Adrenal gland (tissue), 12 donors: ENCODE measurements around the gene ZFR. TPM values are rescaled to one million over a fixed set of nuclear protein-coding genes. Genes with fewer than 3 reads are reported as not detected.

Source experiments
- DNase-seq, 7 donors: peaks; one replicate each; pipeline ENCODE4 v3.0.0-alpha.2; 2019 to 2020
- H3K27ac ChIP-seq, 5 donors: fragments of 200-600 bp; sonication (generic) in 4 of 5; 1 replicate in 3 of 5; 2 replicates in 2 of 5; pipeline versions ENCODE4 v1.5.1 to v1.8.0; 2016 to 2020; ENCODE audit warnings: mild to moderate bottlenecking in 1 of 5
- H3K27me3 ChIP-seq: fragments of 200-600 bp; 2 replicates; pipeline ENCODE4 v1.8.0; 2021
- H3K36me3 ChIP-seq, 2 donors: fragments of 200-600 bp; replicated peaks in 1 of 2; 1 replicate in 1 of 2; 2 replicates in 1 of 2; pipeline versions ENCODE4 v1.5.1 to v1.8.0; 2018 to 2022
- H3K4me1 ChIP-seq, 2 donors: fragments of 200-600 bp; replicated peaks in 1 of 2; 1 replicate in 1 of 2; 2 replicates in 1 of 2; pipeline versions ENCODE4 v1.5.1 to v1.8.0; 2018 to 2021
- H3K4me3 ChIP-seq, 4 donors: fragments of 200-600 bp; sonication (generic) in 3 of 4; one replicate each; pipeline ENCODE4 v1.5.1; 2016 to 2018
- H3K9me3 ChIP-seq, 3 donors: fragments of 200-600 bp; sonication (generic) in 1 of 3; replicated peaks in 1 of 3; 1 replicate in 2 of 3; 2 replicates in 1 of 3; pipeline versions ENCODE4 v1.5.1 to v1.8.0; 2016 to 2021
- CTCF ChIP-seq, 6 experiments: fragments of 450-650 bp in 4 of 6; fragments of 200-600 bp in 2 of 6; sonication (generic) in 1 of 6; IDR thresholded peaks; 1 replicate in 5 of 6; 2 replicates in 1 of 6; pipeline versions ENCODE4 v1.5.1 to v1.8.0; 2016 to 2021; ENCODE audit warnings: antibody characterized with exemption in 6 of 6, mild to moderate bottlenecking in 2 of 6, moderate library complexity in 1 of 6
- POLR2A ChIP-seq, 2 donors: fragments of 450-650 bp; IDR thresholded peaks; one replicate each; pipeline ENCODE4 v1.6.1; 2017; ENCODE audit warnings: antibody characterized with exemption in 2 of 2, mild to moderate bottlenecking in 2 of 2, moderate library complexity in 1 of 2
- WGBS, 4 donors: extraction: QIAGEN DNeasy Blood & Tissue Kit in 2 of 4; methylation state at CpG; one replicate each; pipeline versions ENCODE4 v1.1.5 to v1.1.7; 2013 to 2017; 5-methylcytosine and 5-hydroxymethylcytosine counted together
- intact Hi-C, 2 donors: fragments of 100-400 bp; cut with DNase I; formaldehyde crosslinking; loops; one replicate each; pipeline versions ENCODE4 v1.14.1 to v1.15.0; 2022 to 2023
- polyA plus RNA-seq, 3 donors: library from polyadenylated mRNA; stranded (reverse); fragments of 200-250 nt in 2 of 3; fragments of 350-450 nt in 1 of 3; fragmentation: Illumina TruSeq in 1 of 3; extraction: RNeasy Lipid Tissue Mini Kit (QIAGEN cat#74804) in 1 of 3; gene quantifications; one replicate each; pipeline ENCODE4 v1.2.3, GENCODE V29; 2013 to 2014
- total RNA-seq, 9 donors: library from RNA; depleted of rRNA in 4 of 9; stranded (reverse); fragments of >200 nt in 4 of 9; fragments of 120-200 nt in 1 of 9; fragmentation: NEBNext Ultra II Directional in 1 of 9; extraction: Animal tissue kit (Norgen Biotek cat#: 25700) in 1 of 9; gene quantifications; one replicate each; pipeline versions ENCODE4 v1.1.0 to v1.2.4, GENCODE V29; 2013 to 2023
- donor health status: healthy with polysubstance abuse.
- donor health status: Bipolar disorder and iron deficiency.
- donor health status: DM: yes; HTN: yes; CAD: no.
- donor health status: DM: no; HTN: no; CAD: no.
- donor health status: DM: no; HTN: no; CAD: no.
- donor health status: DM: yes; HTN: yes; CAD: no.

Gene ZFR
- total and polyA plus RNA-seq, 12 donors, result 29.4 to 154 (median 72.7) TPM

GRCh38 chr5:32450952-32451351 lies 6.4 kb upstream of the ZFR start:
- 46 to 86% (median 56%) methylated on average over 1 of the region's 1 CpG for WGBS, 4 donors

GRCh38 chr5:32449262-32449661 lies 4.7 kb upstream of the ZFR start:
- DNase-seq, result no peak
- Histone ChIP-seq H3K36me3 (no peaks in the 10 kb centered on the region), H3K27me3 (no peaks in the 10 kb centered on the region), H3K4me3 (no peak overlapping the region), H3K9me3 (no peaks in the 10 kb centered on the region), H3K27ac (no peak overlapping the region), H3K4me1 (peaks cover 0 to 5% of the 10 kb centered on the region in 2 donors)
- TF ChIP-seq CTCF (IDR thresholded peaks at IDR 0.05) (no peak), POLR2A (IDR thresholded peaks at IDR 0.05) (no peak)
- 40 to 75% (median 57%) methylated on average over 1 to 2 of the region's 2 CpGs for WGBS, 4 donors
- intact Hi-C loops, result no loop called here

More at GRCh38 chr5:32450952-32451351, 6.4 kb upstream of the ZFR start:
- no peak for DNase-seq
- Histone ChIP-seq H3K4me3 (no peak overlapping the region), H3K4me1 (no peaks in the 10 kb centered on the region), H3K9me3 (no peaks in the 10 kb centered on the region), H3K27me3 (no peaks in the 10 kb centered on the region), H3K36me3 (no peaks in the 10 kb centered on the region), H3K27ac (no peak overlapping the region)
- intact Hi-C loops, result no loop called here
- TF ChIP-seq POLR2A (IDR thresholded peaks at IDR 0.05), result no peak
- no peak for TF ChIP-seq CTCF (IDR thresholded peaks at IDR 0.05)

GRCh38 chr5:32446630-32447029 lies 2.1 kb upstream of the ZFR start:
- H3K4me3 ChIP-seq, result no peak overlapping the region
- H3K9me3 ChIP-seq, result no peaks in the 10 kb centered on the region
- 82 to 93% (median 88%) methylated on average over 5 of the region's 5 CpGs for WGBS, 4 donors
- TF ChIP-seq CTCF (IDR thresholded peaks at IDR 0.05) (no peak), POLR2A (IDR thresholded peaks at IDR 0.05) (no peak)
- intact Hi-C loops, result no loop called here
- H3K27ac ChIP-seq, result no peak overlapping the region
- DNase-seq, result no peak
- no peaks in the 10 kb centered on the region for H3K27me3 ChIP-seq
- H3K36me3 ChIP-seq, result no peaks in the 10 kb centered on the region
- H3K4me1 ChIP-seq, result peaks cover 0 to 23% of the 10 kb centered on the region in 2 donors

- intact Hi-C loops, result no loop called here
- WGBS, 4 donors, result 88 to 92% (median 90%) methylated on average over 23 of the region's 23 CpGs
- Histone ChIP-seq H3K4me1 (peaks cover 0 to 29% of the 10 kb centered on the region in 2 donors), H3K27me3 (no peaks in the 10 kb centered on the region), H3K9me3 (no peaks in the 10 kb centered on the region), H3K36me3 (no peaks in the 10 kb centered on the region), H3K27ac (no peak overlapping the region), H3K4me3 (no peak overlapping the region)
- no peak for DNase-seq
- TF ChIP-seq CTCF (IDR thresholded peaks at IDR 0.05), result no peak
- TF ChIP-seq POLR2A (IDR thresholded peaks at IDR 0.05), result no peak
Observed at GRCh38 chr5:32445831-32446614, 1.5 kb upstream of the ZFR start.
